Measurements from ENCODE around the gene FKBP9. TPM values are rescaled to one million over a fixed set of nuclear protein-coding genes. Genes with fewer than 3 reads are reported as not detected.

FKBP9 gene
- total and polyA plus RNA-seq, 2 of the 8 experiments (the other 6 are each of a cell fraction or from before 2014, with no cell fraction given), result 7.2 to 10.1 TPM

GRCh38 chr7:32916006-32916405, 41.2 kb upstream of the FKBP9 start:
- no peaks in the 10 kb centered on the region for H3K4me1 ChIP-seq (replicated peaks in 1 of 4; ENCODE audit: control insufficient read depth in 3 of 4, insufficient read depth in 4 of 4, low read length in 3 of 4)

More at GRCh38 chr7:32916006-32916405, 41.2 kb upstream of the FKBP9 start:
- Histone ChIP-seq H3K56ac (replicated peaks; ENCODE audit: insufficient read length, low read depth, low read length) (no peak overlapping the region), H3K79me1 (ENCODE audit: low read depth, low read length) (no peaks in the 10 kb centered on the region), H4K20me1 (replicated peaks in 1 of 2; ENCODE audit: control insufficient read depth in 1 of 2, insufficient read depth in 2 of 2, low read length in 2 of 2) (peaks cover 0 to 1% of the 10 kb centered on the region in 2 experiments), H3K18ac (ENCODE audit: extremely low read depth, low read length) (no peak overlapping the region), H3K9me3 (ENCODE audit: insufficient read depth in 2 of 2, low read depth in 1 of 2, low read length in 1 of 2) (no peaks in the 10 kb centered on the region), H3K27me3 (replicated peaks in 1 of 4; ENCODE audit: control insufficient read depth in 3 of 4, extremely low read depth in 1 of 4, insufficient read depth in 3 of 4, low read length in 3 of 4) (no peaks in the 10 kb centered on the region), H4K8ac (ENCODE audit: extremely low read depth, insufficient read depth, low read length) (no peak overlapping the region), H4K5ac (ENCODE audit: insufficient read length, low read depth, low read length) (no peak overlapping the region), H3K14ac (ENCODE audit: insufficient read length) (no peak overlapping the region), H2BK5ac (ENCODE audit: low read depth, low read length) (no peak overlapping the region), H3K79me2 (ENCODE audit: control insufficient read depth in 1 of 2, insufficient read depth in 2 of 2, low read length in 2 of 2) (no peaks in the 10 kb centered on the region), H2BK12ac (ENCODE audit: low read depth, low read length) (no peak overlapping the region), H4K91ac (replicated peaks; ENCODE audit: insufficient read length, low read length) (no peak overlapping the region), H3K4ac (replicated peaks; ENCODE audit: insufficient read length, low read depth, low read length) (no peak overlapping the region), H3K27ac (ENCODE audit: low read depth, low read length) (no peak overlapping the region), H3K4me3 (ENCODE audit: extremely low read depth in 1 of 4, insufficient read depth in 2 of 4, low read depth in 3 of 4, low read length in 4 of 4) (no peak overlapping the region), H3K23ac (ENCODE audit: insufficient read length) (no peak overlapping the region), H3K36me3 (ENCODE audit: control insufficient read depth in 2 of 4, insufficient read depth in 4 of 4, low read length in 3 of 4) (no peaks in the 10 kb centered on the region), H3K23me2 (ENCODE audit: low read depth, low read length) (peaks cover 2% of the 10 kb centered on the region; the same call in 1 of the 2 replicates), H3K4me2 (ENCODE audit: insufficient read depth in 1 of 2, low read depth in 2 of 2, low read length in 2 of 2) (no peak overlapping the region), H2BK15ac (ENCODE audit: low read length) (no peak overlapping the region), H2AK5ac (ENCODE audit: low read depth, low read length) (no peak overlapping the region), H3K9ac (replicated peaks in 1 of 4; ENCODE audit: extremely low read depth in 1 of 4, low read depth in 3 of 4, low read length in 3 of 4) (no peak overlapping the region), H2BK120ac (replicated peaks; ENCODE audit: low read depth, low read length) (no peak overlapping the region), H2BK20ac (ENCODE audit: low read length) (no peak overlapping the region), H2AFZ (ENCODE audit: low read length) (no peak overlapping the region)
- no peak for TF ChIP-seq HDAC2 (IDR thresholded peaks at IDR 0.05; ENCODE audit: borderline replicate concordance in 1 of 2, low read depth in 2 of 2, low read length in 2 of 2)
- TF ChIP-seq EP300 (IDR thresholded peaks at IDR 0.05; ENCODE audit: borderline replicate concordance in 1 of 2, low read depth in 2 of 2, low read length in 2 of 2), result no peak
- no peak for TF ChIP-seq ZNF274 (IDR thresholded peaks at IDR 0.05; ENCODE audit: borderline replicate concordance, extremely low read depth, low read length)
- TF ChIP-seq GABPA (IDR thresholded peaks at IDR 0.05; ENCODE audit: borderline replicate concordance, insufficient read depth, low read length), result no peak
- TF ChIP-seq GTF2F1 (IDR thresholded peaks at IDR 0.05; ENCODE audit: borderline replicate concordance, low read depth, low read length), result no peak
- no peak for TF ChIP-seq RNF2 (IDR thresholded peaks at IDR 0.05; ENCODE audit: borderline replicate concordance, low read depth, low read length, missing control alignments, poor library complexity, severe bottlenecking)
- no peak for TF ChIP-seq RBBP5 (IDR thresholded peaks at IDR 0.05; ENCODE audit: borderline replicate concordance, low read depth, low read length)
- no peak for TF ChIP-seq KDM5A (IDR thresholded peaks at IDR 0.05; ENCODE audit: low read length)
- TF ChIP-seq RFX5 (IDR thresholded peaks at IDR 0.05; ENCODE audit: borderline replicate concordance, low read depth, low read length), result no peak
- TF ChIP-seq TBP (IDR thresholded peaks at IDR 0.05; ENCODE audit: low read depth, low read length), result no peak
- DNase-seq (ENCODE audit: low read depth in 1 of 2, low spot score in 2 of 2) (no peak), FAIRE-seq (no peak)
- WGBS, 2 experiments (ENCODE audit: extremely low coverage in 1 of 2, insufficient coverage in 1 of 2, insufficient read length in 1 of 2, insufficient replicate concordance in 2 of 2, low coverage in 1 of 2, low lambda C conversion rate in 2 of 2, missing lambda C conversion rate in 1 of 2), result 92% methylated on average over 3 of the region's 3 CpGs; no CpG with 5 or more reads in 1 of the 2 experiments
- ChIA-PET CTCF (ENCODE audit: partially characterized antibody) (interaction anchor here (1.4 kb wide), 1 partner anchor 115 kb away, joined by 3 read pairs; no protein-coding TSS in a partner anchor), POLR2A (ENCODE audit: partially characterized antibody) (interaction anchor here (0.7 kb wide), 1 partner anchor 25 kb away, joined by 3 read pairs; no protein-coding TSS in a partner anchor)

All from H1 (cell line).